Measurements from ENCODE around the gene SLCO4A1. TPM values are rescaled to one million over a fixed set of nuclear protein-coding genes. Genes with fewer than 3 reads are reported as not detected.

Gene SLCO4A1
- total and polyA plus RNA-seq, 7 donors = 3.6 to 26.3 (median 5.7) TPM

- no peak for TF ChIP-seq EP300 (IDR thresholded peaks at IDR 0.05)
- TF ChIP-seq, protein P1, sequence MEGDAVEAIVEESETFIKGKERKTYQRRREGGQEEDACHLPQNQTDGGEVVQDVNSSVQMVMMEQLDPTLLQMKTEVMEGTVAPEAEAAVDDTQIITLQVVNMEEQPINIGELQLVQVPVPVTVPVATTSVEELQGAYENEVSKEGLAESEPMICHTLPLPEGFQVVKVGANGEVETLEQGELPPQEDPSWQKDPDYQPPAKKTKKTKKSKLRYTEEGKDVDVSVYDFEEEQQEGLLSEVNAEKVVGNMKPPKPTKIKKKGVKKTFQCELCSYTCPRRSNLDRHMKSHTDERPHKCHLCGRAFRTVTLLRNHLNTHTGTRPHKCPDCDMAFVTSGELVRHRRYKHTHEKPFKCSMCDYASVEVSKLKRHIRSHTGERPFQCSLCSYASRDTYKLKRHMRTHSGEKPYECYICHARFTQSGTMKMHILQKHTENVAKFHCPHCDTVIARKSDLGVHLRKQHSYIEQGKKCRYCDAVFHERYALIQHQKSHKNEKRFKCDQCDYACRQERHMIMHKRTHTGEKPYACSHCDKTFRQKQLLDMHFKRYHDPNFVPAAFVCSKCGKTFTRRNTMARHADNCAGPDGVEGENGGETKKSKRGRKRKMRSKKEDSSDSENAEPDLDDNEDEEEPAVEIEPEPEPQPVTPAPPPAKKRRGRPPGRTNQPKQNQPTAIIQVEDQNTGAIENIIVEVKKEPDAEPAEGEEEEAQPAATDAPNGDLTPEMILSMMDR (IDR thresholded peaks at IDR 0.05) = no peak
- TF ChIP-seq POLR2A (IDR thresholded peaks at IDR 0.05) = no peak
- TF ChIP-seq POLR2AphosphoS5 (IDR thresholded peaks at IDR 0.05) = no peak
- H3K27me3 ChIP-seq = no peaks in the 10 kb centered on the region
- no peaks in the 10 kb centered on the region for H3K9me3 ChIP-seq
- no peak for DNase-seq
- no peak overlapping the region for H3K4me3 ChIP-seq
- no peaks in the 10 kb centered on the region for H3K36me3 ChIP-seq
- intact Hi-C loops (cut with DNase I) = loop anchor here (10.0 kb wide), 1 partner anchor 278 kb away; the partner anchor contains the start of gene GID8
- WGBS, 2 donors = 88 to 92% methylated on average over 39 of the region's 39 CpGs
- H3K27ac ChIP-seq = no peak overlapping the region
- H3K4me1 ChIP-seq = peaks cover 0 to 23% (median 19%) of the 10 kb centered on the region in 4 donors
Observed at GRCh38 chr20:62656197-62656918, 14.1 kb downstream of the SLCO4A1 start.

- H3K9me3 ChIP-seq = no peaks in the 10 kb centered on the region
- no peak for TF ChIP-seq POLR2A (IDR thresholded peaks at IDR 0.05)
- TF ChIP-seq, protein P1 (IDR thresholded peaks at IDR 0.05) = no peak
- no peak for TF ChIP-seq EP300 (IDR thresholded peaks at IDR 0.05)
- no peak for DNase-seq
- no peaks in the 10 kb centered on the region for H3K36me3 ChIP-seq
- WGBS, 2 donors = 92 to 96% methylated on average over 37 of the region's 37 CpGs
- H3K27ac ChIP-seq = no peak overlapping the region
- H3K4me3 ChIP-seq = no peak overlapping the region
- peaks cover 0 to 16% (median 14%) of the 10 kb centered on the region in 4 donors for H3K4me1 ChIP-seq
- H3K27me3 ChIP-seq = no peaks in the 10 kb centered on the region
- intact Hi-C loops (cut with DNase I) = loop anchor here (10.0 kb wide), 1 partner anchor 278 kb away; the partner anchor contains the start of gene GID8
Observed at GRCh38 chr20:62656919-62657588, 14.8 kb downstream of the SLCO4A1 start.

DNA sequence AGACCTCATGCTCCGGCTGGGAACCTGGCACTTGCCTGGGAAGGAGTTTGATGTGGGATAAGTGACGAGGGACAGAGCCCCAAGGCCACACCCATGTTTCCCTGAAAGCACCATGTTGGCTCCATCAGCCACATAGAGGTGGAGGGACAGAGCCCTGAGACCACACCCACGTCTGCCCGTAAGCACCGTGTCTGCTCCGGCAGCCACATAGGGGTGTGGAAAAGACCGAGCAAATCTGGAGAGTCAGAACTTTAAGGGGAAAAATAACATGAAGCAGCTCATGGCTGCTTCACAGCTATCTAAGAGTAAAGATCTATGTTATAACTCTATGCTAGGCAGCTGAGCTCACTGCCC lies 15.3 kb downstream of the SLCO4A1 start:
- 70 to 85% methylated on average over 7 of the region's 7 CpGs for WGBS, 2 donors

GRCh38 chr20:62657956-62658355 lies 15.7 kb downstream of the SLCO4A1 start:
- no peaks in the 10 kb centered on the region for H3K9me3 ChIP-seq
- H3K4me3 ChIP-seq = no peak overlapping the region
- no peaks in the 10 kb centered on the region for H3K27me3 ChIP-seq
- peaks cover 0 to 8% (median 6%) of the 10 kb centered on the region in 4 donors for H3K4me1 ChIP-seq
- H3K27ac ChIP-seq = no peak overlapping the region
- H3K36me3 ChIP-seq = no peaks in the 10 kb centered on the region
- TF ChIP-seq, protein P1 (IDR thresholded peaks at IDR 0.05) = no peak
- no peak for TF ChIP-seq EP300 (IDR thresholded peaks at IDR 0.05)
- TF ChIP-seq POLR2A (IDR thresholded peaks at IDR 0.05) = no peak
- TF ChIP-seq POLR2AphosphoS5 (IDR thresholded peaks at IDR 0.05) = no peak
- intact Hi-C loops (cut with DNase I) = loop anchor here (10.0 kb wide), 1 partner anchor 277 kb away; the partner anchor contains the start of gene GID8
- DNase-seq = no peak
- WGBS, 2 donors = 90% methylated on average over 19 of the region's 19 CpGs

More for the DNA sequence above, 15.3 kb downstream of the SLCO4A1 start:
- H3K4me1 ChIP-seq = peaks cover 0 to 12% (median 10%) of the 10 kb centered on the region in 4 donors
- H3K27ac ChIP-seq = no peak overlapping the region
- DNase-seq = no peak
- H3K36me3 ChIP-seq = no peaks in the 10 kb centered on the region
- intact Hi-C loops (cut with DNase I) = loop anchor here (10.0 kb wide), 1 partner anchor 277 kb away; the partner anchor contains the start of gene GID8
- H3K4me3 ChIP-seq = no peak overlapping the region
- no peaks in the 10 kb centered on the region for H3K27me3 ChIP-seq
- H3K9me3 ChIP-seq = no peaks in the 10 kb centered on the region
- TF ChIP-seq POLR2A (IDR thresholded peaks at IDR 0.05) (no peak), EP300 (IDR thresholded peaks at IDR 0.05) (no peak), POLR2AphosphoS5 (IDR thresholded peaks at IDR 0.05) (no peak)
- TF ChIP-seq, protein P1 (IDR thresholded peaks at IDR 0.05) = no peak

Measured in sigmoid colon (tissue), 7 donors.